Right lobe of liver (tissue), 6 donors: ENCODE data around the gene FAM83F. TPM values are rescaled to one million over a fixed set of nuclear protein-coding genes. Genes with fewer than 3 reads are reported as not detected.

Experiments used
- ATAC-seq, 4 donors: fragments of 200-7000 bp; cut with Tn5 transposase; one replicate each; pipeline ENCODE4 v1.9.1; 2020; ENCODE audit warnings: mild to moderate bottlenecking in 4 of 4, moderate library complexity in 4 of 4
- DNase-seq, 3 donors: peaks; one replicate each; pipeline ENCODE4 v3.0.0-alpha.2; 2020
- H3K27ac ChIP-seq, 3 donors: fragments of 200-600 bp; one replicate each; pipeline ENCODE4 v1.8.0; 2022
- H3K27me3 ChIP-seq, 2 donors: fragments of 200-600 bp; one replicate each; pipeline ENCODE4 v1.8.0; 2022
- H3K36me3 ChIP-seq, 4 donors: fragments of 200-600 bp; sonication (generic) in 1 of 4; one replicate each; pipeline versions ENCODE4 v1.5.1 to v1.8.0; 2017 to 2022; ENCODE audit warnings: control low read depth in 1 of 4
- H3K4me1 ChIP-seq, 4 donors: fragments of 200-600 bp; sonication (generic) in 1 of 4; one replicate each; pipeline versions ENCODE4 v1.5.1 to v1.8.0; 2017 to 2022; ENCODE audit warnings: control low read depth in 1 of 4
- H3K4me3 ChIP-seq, 3 donors: fragments of 200-600 bp; one replicate each; pipeline ENCODE4 v1.8.0; 2022
- H3K9me3 ChIP-seq, 4 donors: fragments of 200-600 bp; sonication (generic) in 1 of 4; one replicate each; pipeline versions ENCODE4 v1.5.1 to v1.8.0; 2017 to 2022; ENCODE audit warnings: control low read depth in 1 of 4
- POLR2A ChIP-seq: fragments of 450-650 bp; IDR thresholded peaks from one replicate; pipeline ENCODE4 v1.6.1; 2017; ENCODE audit warnings: antibody characterized with exemption, mild to moderate bottlenecking
- WGBS: methylation state at CpG from one replicate; pipeline ENCODE4 v1.1.6; 2018; ENCODE audit warnings: low coverage, low lambda C conversion rate; ENCODE audit not compliant: insufficient coverage; ENCODE audit errors: missing lambda C conversion rate; 5-methylcytosine and 5-hydroxymethylcytosine counted together
- intact Hi-C, 2 donors: fragments of 100-400 bp; cut with DNase I; formaldehyde crosslinking; loops; one replicate each; pipeline versions ENCODE4 v1.11.2 to v1.14.1; 2022
- total RNA-seq, 6 experiments: library from RNA; depleted of rRNA in 2 of 6; stranded (reverse); fragments of >200 nt in 2 of 6; fragmentation: NEBNext Ultra II Directional in 3 of 6; extraction: Animal tissue kit (Norgen Biotek cat#: 25700) in 3 of 6; gene quantifications; one replicate each; pipeline versions ENCODE4 v1.1.0 to v1.2.4, GENCODE V29; 2016 to 2023
- TF ChIP-seq, protein P1 (sequence below), 4 donors: fragments of 200-600 bp in 3 of 4; fragments of 450-650 bp in 1 of 4; IDR thresholded peaks; one replicate each; pipeline versions ENCODE4 v1.5.1 to v1.8.0; 2016 to 2022; ENCODE audit warnings: antibody characterized with exemption in 4 of 4, mild to moderate bottlenecking in 2 of 4
- donor health status: DM: no; HTN: yes; CAD: no.
- donor health status: DM: no; HTN: no; CAD: no.
- donor health status: DM: no; HTN: no; CAD: no.
- donor health status: DM: no; HTN: yes; CAD: no.
- donor health status: DM: no; HTN: yes; CAD: no.

FAM83F gene
- total RNA-seq, 6 experiments from 2014 or later = 1.1 to 4.5 (median 1.6) TPM

DNA sequence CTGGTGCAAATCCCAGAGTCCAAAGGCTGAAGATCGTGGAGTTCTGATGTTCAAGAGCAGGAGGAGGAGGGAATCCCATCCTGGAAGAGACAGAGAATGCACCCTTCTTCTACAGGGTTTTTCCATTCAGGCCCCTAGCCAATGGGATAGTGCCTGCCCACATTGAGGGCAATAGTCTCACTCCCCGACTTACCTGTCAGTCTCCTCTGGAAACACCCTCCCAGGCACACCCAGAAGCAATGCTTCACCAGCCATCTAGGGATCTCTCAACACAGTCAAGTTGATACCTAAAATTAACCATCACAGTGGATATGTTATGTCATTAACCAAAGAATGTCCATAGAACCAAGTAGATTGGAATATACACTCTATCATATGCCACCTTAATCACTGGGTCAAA, 72.9 kb downstream of the FAM83F start:
- H3K36me3 ChIP-seq = no peaks in the 10 kb centered on the region
- no CpG with 5 or more reads among the region's 2 CpGs for WGBS
- no peak overlapping the region for H3K27ac ChIP-seq
- no peak for DNase-seq
- no peak overlapping the region for H3K4me3 ChIP-seq
- H3K9me3 ChIP-seq = no peaks in the 10 kb centered on the region
- intact Hi-C loops = no loop called here
- no peaks in the 10 kb centered on the region for H3K27me3 ChIP-seq
- peaks cover 0 to 23% (median 5%) of the 10 kb centered on the region in 4 donors for H3K4me1 ChIP-seq
- no peak for TF ChIP-seq POLR2A
- TF ChIP-seq, protein P1, sequence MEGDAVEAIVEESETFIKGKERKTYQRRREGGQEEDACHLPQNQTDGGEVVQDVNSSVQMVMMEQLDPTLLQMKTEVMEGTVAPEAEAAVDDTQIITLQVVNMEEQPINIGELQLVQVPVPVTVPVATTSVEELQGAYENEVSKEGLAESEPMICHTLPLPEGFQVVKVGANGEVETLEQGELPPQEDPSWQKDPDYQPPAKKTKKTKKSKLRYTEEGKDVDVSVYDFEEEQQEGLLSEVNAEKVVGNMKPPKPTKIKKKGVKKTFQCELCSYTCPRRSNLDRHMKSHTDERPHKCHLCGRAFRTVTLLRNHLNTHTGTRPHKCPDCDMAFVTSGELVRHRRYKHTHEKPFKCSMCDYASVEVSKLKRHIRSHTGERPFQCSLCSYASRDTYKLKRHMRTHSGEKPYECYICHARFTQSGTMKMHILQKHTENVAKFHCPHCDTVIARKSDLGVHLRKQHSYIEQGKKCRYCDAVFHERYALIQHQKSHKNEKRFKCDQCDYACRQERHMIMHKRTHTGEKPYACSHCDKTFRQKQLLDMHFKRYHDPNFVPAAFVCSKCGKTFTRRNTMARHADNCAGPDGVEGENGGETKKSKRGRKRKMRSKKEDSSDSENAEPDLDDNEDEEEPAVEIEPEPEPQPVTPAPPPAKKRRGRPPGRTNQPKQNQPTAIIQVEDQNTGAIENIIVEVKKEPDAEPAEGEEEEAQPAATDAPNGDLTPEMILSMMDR (IDR thresholded peaks at IDR 0.05) = no peak
- no peak for ATAC-seq

DNA sequence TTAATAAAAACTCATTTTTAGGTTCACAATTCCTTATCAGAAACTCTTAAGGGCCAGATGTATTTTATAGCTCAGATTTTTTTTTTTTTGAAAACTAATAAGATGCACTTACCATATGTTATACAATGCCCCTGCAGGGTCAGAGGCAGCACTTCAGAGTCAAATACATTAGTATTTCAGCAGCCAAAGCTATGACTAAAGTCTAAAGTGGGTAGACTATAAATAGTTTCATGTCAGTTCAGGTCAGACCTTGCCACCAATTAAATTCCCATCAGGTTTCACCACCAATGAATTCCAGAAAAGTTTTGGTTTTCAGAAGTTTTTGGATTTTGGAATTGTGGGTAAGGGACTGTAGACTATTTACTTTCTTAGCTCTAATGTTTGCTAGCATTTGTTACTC, 75.9 kb downstream of the FAM83F start:
- DNase-seq (no peak), ATAC-seq (peak; percentile 78 to 90 (median 87))
- H3K9me3 ChIP-seq = no peaks in the 10 kb centered on the region
- no peaks in the 10 kb centered on the region for H3K36me3 ChIP-seq
- no peak overlapping the region for H3K4me3 ChIP-seq
- no peak for TF ChIP-seq POLR2A
- TF ChIP-seq, protein P1 (IDR thresholded peaks at IDR 0.05) = no peak
- peak overlapping the region in 2 of 3 donors; percentile 16 to 30 for H3K27ac ChIP-seq
- intact Hi-C loops = no loop called here
- H3K27me3 ChIP-seq = no peaks in the 10 kb centered on the region
- H3K4me1 ChIP-seq = peaks cover 0 to 14% (median 5%) of the 10 kb centered on the region in 4 donors

GRCh38 chr22:40071720-40072119, 77.0 kb downstream of the FAM83F start:
- H3K4me3 ChIP-seq = no peak overlapping the region
- DNase-seq = no peak
- H3K27ac ChIP-seq = peak overlapping the region in 2 of 3 donors; percentile 11 to 30
- peak; percentile 58 to 74 (median 67) for ATAC-seq
- TF ChIP-seq POLR2A = no peak
- TF ChIP-seq, protein P1 (IDR thresholded peaks at IDR 0.05) = no peak
- H3K4me1 ChIP-seq = peaks cover 0 to 14% (median 5%) of the 10 kb centered on the region in 4 donors
- H3K36me3 ChIP-seq = no peaks in the 10 kb centered on the region
- 49% methylated on average over 8 of the region's 8 CpGs for WGBS
- no peaks in the 10 kb centered on the region for H3K9me3 ChIP-seq
- intact Hi-C loops = no loop called here
- no peaks in the 10 kb centered on the region for H3K27me3 ChIP-seq

GRCh38 chr22:40076702-40077645, 82.2 kb downstream of the FAM83F start:
- Histone ChIP-seq H3K4me3 (no peak overlapping the region), H3K36me3 (no peaks in the 10 kb centered on the region), H3K27me3 (no peaks in the 10 kb centered on the region), H3K27ac (no peak overlapping the region), H3K4me1 (peaks cover 0 to 6% (median 0%) of the 10 kb centered on the region in 4 donors), H3K9me3 (no peaks in the 10 kb centered on the region)
- ATAC-seq (peak in 3 of 4 donors; percentile 13 to 23 (median 21)), DNase-seq (no peak)
- TF ChIP-seq, protein P1 (IDR thresholded peaks at IDR 0.05) = no peak
- intact Hi-C loops = no loop called here
- 57% methylated on average over 8 of the region's 8 CpGs for WGBS
